HG03280 (cell line): ENCODE data around the gene OTUD7B.
"Not testable (repeated sequence)": the region's sequence is repeated elsewhere in the genome, so short reads cannot be mapped to it uniquely, and the experiment has no call there.

Source experiments
- ATAC-seq: cut with Tn5 transposase; IDR thresholded peaks from one replicate; pipeline ENCODE4 v1.9.1; 2021; ENCODE audit warnings: mild to moderate bottlenecking, moderate library complexity; ENCODE audit not compliant: unreplicated experiment

OTUD7B gene

GRCh38 chr1:150010393-150011115 is at the start of gene OTUD7B:
TSS of gene OTUD7B (minus strand) at chr1:150010726. CDS start at chr1:149977510, 33,216 bp downstream.
- ATAC-seq, result peak; percentile 82

GRCh38 chr1:150060260-150060659 is 49.7 kb upstream of the OTUD7B start:
- ATAC-seq, result no peak

DNA sequence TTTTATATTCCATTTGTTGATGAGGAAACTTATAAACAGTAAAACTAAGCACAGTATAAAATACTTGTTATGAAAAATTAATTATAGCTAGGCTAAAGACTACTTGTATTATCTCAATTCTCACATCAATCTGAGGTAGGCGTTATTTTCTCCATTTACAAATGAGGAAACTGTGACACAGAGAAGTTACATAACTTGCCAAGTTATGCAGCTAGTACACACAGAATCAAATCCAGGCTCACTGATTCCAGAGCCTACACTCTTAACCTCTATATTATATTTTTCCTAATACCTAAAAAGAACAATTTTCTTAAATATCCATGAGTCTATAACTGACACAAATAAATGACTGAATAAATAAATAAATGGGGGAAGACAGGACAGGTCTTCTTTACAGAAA is 45.9 kb upstream of the OTUD7B start:
- ATAC-seq, result no peak

- ATAC-seq, result not testable (repeated sequence)
These were observed 45.0 kb upstream of the OTUD7B start for GRCh38 chr1:150055507-150055906.

GRCh38 chr1:150053926-150054325 is 43.4 kb upstream of the OTUD7B start:
- ATAC-seq, result no peak

- not testable (repeated sequence) for ATAC-seq
These were observed 41.4 kb upstream of the OTUD7B start for GRCh38 chr1:150051905-150052412.

DNA sequence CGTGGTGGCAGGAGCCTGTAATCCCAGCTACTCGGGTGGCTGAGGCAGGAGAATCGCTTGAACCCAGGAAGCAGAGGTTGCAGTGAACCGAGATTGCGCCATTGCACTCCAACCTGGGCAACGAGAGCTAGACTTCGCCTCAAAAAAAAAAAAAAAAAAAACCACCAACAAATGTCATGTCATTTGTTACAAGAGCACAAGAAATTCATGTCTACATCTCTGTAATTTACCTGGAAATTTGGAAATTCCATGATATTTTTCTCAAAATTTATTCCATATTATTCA is 40.5 kb upstream of the OTUD7B start:
- no peak for ATAC-seq

GRCh38 chr1:150049926-150050325 is 39.4 kb upstream of the OTUD7B start:
- ATAC-seq, result no peak

DNA sequence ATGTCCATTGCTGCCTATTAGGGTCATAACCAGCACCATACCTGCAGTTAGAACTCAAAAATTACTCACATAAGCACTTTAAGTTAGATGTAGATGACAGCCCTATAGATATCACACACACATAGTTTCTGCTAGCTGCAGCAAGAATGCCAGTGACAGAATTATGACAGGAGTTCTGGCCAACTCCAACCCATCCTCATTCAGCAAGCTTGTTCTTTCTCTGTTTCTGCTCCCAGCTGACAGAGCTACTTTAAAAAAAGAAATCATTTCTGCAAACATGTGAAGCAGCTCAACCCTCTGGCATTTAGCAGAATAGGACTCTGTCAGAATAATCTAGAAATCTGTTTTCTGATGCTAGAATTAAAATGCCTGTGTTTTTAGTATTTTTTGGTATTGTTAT is 23.8 kb upstream of the OTUD7B start:
- no peak for ATAC-seq

DNA sequence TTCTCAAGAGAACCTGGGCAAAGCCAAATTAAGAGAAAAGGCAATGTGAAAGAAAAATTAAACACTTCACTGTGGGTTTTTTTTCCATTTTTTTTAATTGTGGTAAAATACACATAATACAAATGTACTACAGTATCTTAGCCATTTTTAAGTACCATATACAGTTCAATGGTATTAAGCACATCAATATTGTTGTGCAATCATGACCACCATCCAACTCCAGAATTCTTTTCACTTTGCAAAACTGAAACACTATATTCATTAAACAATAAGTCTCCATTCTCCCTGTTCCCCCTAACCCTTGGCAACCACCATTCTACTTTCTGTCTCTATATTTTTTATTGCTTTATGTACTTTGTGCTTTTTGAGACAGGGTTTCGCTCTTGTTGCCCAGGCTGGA is 17.8 kb upstream of the OTUD7B start:
- ATAC-seq, result no peak

DNA sequence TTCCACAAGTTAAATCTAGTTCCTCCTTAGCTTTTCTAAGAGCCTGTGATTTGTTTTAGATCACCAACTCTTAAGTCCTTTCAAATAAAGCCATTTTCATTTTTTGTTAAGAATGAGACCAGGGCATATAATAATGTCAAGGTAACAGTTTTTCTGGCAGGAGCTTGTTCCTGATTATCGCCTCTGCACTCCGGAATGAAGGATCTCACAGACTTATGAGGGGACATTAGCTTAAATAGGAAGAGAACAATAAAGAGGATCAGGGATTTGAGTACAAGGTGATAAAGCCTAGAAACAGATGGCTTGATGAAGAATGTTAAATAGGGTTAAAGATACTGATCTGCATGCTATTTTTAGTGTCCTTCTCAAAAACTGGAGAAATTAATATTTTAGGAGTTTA is 13.6 kb upstream of the OTUD7B start:
- no peak for ATAC-seq

DNA sequence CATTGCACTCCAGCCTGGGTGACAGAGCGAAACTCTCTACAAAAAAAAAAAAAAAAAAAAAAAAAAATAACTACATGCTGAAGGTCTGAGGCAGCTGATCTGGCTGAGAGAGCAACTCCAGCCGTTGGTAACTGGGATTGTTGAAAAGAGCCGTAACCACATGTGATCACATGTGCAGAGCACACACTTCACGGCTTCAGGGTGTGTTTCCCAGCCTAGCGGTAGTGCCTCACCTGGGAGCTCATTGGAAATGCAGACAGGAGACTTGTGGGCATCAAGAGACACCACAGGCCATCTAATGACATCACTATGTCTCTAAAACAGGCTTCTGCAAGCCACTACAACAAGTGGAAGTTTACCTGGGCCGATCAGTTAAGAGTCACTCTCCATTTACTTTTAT is 11.8 kb upstream of the OTUD7B start:
- ATAC-seq, result no peak

DNA sequence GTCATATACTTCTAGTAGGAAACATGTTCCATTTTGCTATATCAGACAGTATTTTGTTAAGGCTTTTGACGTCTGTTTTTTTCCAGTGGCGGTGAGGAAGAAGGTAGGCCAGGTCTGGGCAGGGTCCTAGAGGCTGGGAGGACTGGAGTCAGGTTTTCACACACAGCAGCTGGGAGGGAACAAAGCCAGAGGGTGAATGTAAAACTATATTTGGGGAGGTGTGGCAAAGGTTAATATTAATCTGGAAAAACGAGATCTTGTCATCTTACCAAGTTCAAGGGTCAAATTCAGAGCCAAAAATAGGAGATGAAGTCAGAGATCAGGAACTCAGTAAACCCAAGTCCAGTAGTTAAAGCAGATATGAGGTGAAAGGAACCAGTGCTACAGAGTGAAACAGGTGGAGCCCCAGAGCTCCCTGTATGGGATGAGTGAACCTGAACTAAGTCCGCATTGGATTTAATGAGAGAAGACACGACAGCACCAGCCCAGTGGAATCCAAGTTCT is 10.7 kb upstream of the OTUD7B start:
- ATAC-seq, result no peak

- ATAC-seq, result no peak
These were observed 10.2 kb upstream of the OTUD7B start for GRCh38 chr1:150020711-150021110.

- no peak for ATAC-seq
These were observed 7.6 kb upstream of the OTUD7B start for GRCh38 chr1:150018165-150018564.

- ATAC-seq, result no peak
These were observed 6.8 kb upstream of the OTUD7B start for GRCh38 chr1:150017206-150017750.

- ATAC-seq, result no peak
These were observed 5.2 kb upstream of the OTUD7B start for GRCh38 chr1:150015651-150016131.

DNA sequence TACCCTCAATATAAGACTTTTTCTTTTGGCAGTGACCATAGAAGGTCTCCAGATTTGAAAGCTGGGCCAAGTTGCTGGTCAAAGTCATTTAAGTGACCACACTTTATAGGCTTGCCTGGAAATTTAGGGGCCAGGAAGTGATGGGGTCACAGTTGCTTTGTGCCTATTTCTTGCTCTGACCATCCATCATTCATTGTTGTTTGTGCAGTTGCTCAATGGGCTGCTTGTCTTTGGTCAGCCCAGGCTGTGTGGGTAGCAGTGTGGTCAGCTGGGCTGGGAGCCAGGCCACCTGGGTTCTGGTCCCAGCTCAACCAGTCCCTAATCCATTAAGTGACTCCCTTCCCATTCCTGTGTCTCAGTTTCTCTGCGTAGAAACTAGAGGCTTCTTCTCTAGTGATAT is 2.1 kb upstream of the OTUD7B start:
- no peak for ATAC-seq

- peak; percentile 20 for ATAC-seq
These were observed 728 bp downstream of the OTUD7B start for GRCh38 chr1:150009604-150010392.

GRCh38 chr1:150008699-150009098 is 1.8 kb downstream of the OTUD7B start:
- ATAC-seq, result no peak

DNA sequence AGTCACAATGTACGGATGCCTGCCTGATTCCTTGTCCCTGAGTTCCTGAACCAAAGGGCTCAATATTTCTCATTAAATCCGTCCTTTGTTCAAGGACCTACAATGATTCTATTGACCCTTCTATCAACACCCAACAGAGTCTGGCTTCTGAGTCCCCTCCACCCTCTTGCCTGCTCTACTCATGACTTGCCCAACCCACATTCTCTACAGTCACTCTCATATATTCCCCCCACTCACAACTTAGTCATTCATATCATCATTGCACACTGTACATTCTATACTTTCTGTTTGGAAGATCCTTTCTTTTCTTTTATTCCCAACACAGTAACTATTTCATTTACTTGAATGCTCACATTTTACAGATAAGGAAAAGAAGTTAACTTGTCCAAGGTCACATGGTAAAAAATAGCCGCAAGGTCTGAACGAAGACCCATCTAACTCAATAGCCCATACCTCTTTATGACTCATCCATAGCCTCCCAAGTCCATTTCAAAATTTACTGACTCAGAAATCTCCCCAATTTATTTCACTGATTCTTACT is 3.6 kb downstream of the OTUD7B start:
- no peak for ATAC-seq
